Fibroblast of peridontal ligament (primary cell): ENCODE data around the gene TRDMT1.

Experiments used
- DNase-seq: peaks from one replicate; pipeline ENCODE4 v3.0.0-alpha.2; 2010; ENCODE audit errors: extremely low read depth

The TRDMT1 gene

GRCh38 chr10:17200912-17201793 is at the start of gene TRDMT1:
Gene TRDMT1, minus strand, starts transcription at chr10:17201672. Its CDS starts 38 bp downstream, at chr10:17201634.
- DNase-seq = peak; percentile 84

- no peak for DNase-seq
Observed at GRCh38 chr10:17250736-17251135, 49.3 kb upstream of the TRDMT1 start.

GRCh38 chr10:17249820-17250219 is 48.3 kb upstream of the TRDMT1 start:
- peak; percentile 48 for DNase-seq

GRCh38 chr10:17248964-17249363 is 47.5 kb upstream of the TRDMT1 start:
- DNase-seq = no peak

GRCh38 chr10:17247210-17247609 is 45.7 kb upstream of the TRDMT1 start:
- DNase-seq = no peak

- peak; percentile 71 for DNase-seq
Observed at GRCh38 chr10:17244700-17245365, 43.4 kb upstream of the TRDMT1 start.

- DNase-seq = no peak
Observed at GRCh38 chr10:17241611-17242333, 40.3 kb upstream of the TRDMT1 start.

- DNase-seq = peak; percentile 43
Observed at GRCh38 chr10:17240616-17241015, 39.1 kb upstream of the TRDMT1 start.

- DNase-seq = peak; percentile 15
Observed at GRCh38 chr10:17240096-17240495, 38.6 kb upstream of the TRDMT1 start.

GRCh38 chr10:17239345-17240085 is 38.0 kb upstream of the TRDMT1 start:
- DNase-seq = no peak

GRCh38 chr10:17238445-17239291 is 37.2 kb upstream of the TRDMT1 start:
- DNase-seq = peak; percentile 98

GRCh38 chr10:17237915-17238444 is 36.5 kb upstream of the TRDMT1 start:
- DNase-seq = no peak

- DNase-seq = peak; percentile 54
Observed at GRCh38 chr10:17237149-17237527, 35.7 kb upstream of the TRDMT1 start.

GRCh38 chr10:17236468-17237148 is 35.1 kb upstream of the TRDMT1 start:
- peak; percentile 63 for DNase-seq

- DNase-seq = peak; percentile 66
Observed at GRCh38 chr10:17235136-17235535, 33.7 kb upstream of the TRDMT1 start.

- DNase-seq = peak; percentile 58
Observed at GRCh38 chr10:17234431-17234945, 33.0 kb upstream of the TRDMT1 start.

GRCh38 chr10:17233286-17233991 is 32.0 kb upstream of the TRDMT1 start:
- DNase-seq = peak; percentile 79

GRCh38 chr10:17232276-17232960 is 30.9 kb upstream of the TRDMT1 start:
- DNase-seq = peak; percentile 67
